ENCODE results near the gene CERS4.
"Not testable (repeated sequence)": the region's sequence is repeated elsewhere in the genome, so short reads cannot be mapped to it uniquely, and the experiment has no call there.

Gene CERS4

DNA sequence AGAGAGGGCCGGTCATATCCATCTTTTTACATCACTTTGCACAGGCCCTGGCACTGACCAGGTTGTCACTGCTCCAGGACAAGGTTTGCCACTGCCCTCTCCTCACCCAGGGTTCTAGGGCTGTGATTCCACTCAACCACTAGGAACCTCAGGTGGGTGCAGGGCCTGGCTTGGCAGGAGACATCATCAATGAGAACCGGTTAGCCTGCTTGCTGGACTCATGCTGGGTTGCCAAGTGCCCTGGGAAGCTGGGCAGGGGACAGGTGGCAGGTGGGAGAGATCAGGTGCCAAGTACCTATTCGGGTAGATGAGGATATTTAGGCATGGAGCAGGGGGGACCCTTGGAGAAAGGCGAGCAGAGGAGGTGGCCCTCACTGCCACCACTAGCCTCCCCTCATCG lies 4.2 kb upstream of the CERS4 start:
- no peak for DNase-seq
- TF ChIP-seq GATA1 (IDR thresholded peaks at IDR 0.05; ENCODE audit: low read depth, low read length) (no peak), POLR2A (IDR thresholded peaks at IDR 0.05; ENCODE audit: low read length) (no peak)

- TF ChIP-seq POLR2A (IDR thresholded peaks at IDR 0.05; ENCODE audit: low read length) (no peak), GATA1 (IDR thresholded peaks at IDR 0.05; ENCODE audit: low read depth, low read length) (no peak)
- no peak for DNase-seq
These were observed 2.8 kb upstream of the CERS4 start for GRCh38 chr19:8206147-8207087.

GRCh38 chr19:8207326-8207725 lies 1.8 kb upstream of the CERS4 start:
- not testable (repeated sequence) for DNase-seq

GRCh38 chr19:8208119-8208921 lies 850 bp upstream of the CERS4 start:
- TF ChIP-seq POLR2A (IDR thresholded peaks at IDR 0.05; ENCODE audit: low read length) (no peak), GATA1 (IDR thresholded peaks at IDR 0.05; ENCODE audit: low read depth, low read length) (no peak)
- DNase-seq: peak in 1 of 2 experiments; percentile 46

DNA sequence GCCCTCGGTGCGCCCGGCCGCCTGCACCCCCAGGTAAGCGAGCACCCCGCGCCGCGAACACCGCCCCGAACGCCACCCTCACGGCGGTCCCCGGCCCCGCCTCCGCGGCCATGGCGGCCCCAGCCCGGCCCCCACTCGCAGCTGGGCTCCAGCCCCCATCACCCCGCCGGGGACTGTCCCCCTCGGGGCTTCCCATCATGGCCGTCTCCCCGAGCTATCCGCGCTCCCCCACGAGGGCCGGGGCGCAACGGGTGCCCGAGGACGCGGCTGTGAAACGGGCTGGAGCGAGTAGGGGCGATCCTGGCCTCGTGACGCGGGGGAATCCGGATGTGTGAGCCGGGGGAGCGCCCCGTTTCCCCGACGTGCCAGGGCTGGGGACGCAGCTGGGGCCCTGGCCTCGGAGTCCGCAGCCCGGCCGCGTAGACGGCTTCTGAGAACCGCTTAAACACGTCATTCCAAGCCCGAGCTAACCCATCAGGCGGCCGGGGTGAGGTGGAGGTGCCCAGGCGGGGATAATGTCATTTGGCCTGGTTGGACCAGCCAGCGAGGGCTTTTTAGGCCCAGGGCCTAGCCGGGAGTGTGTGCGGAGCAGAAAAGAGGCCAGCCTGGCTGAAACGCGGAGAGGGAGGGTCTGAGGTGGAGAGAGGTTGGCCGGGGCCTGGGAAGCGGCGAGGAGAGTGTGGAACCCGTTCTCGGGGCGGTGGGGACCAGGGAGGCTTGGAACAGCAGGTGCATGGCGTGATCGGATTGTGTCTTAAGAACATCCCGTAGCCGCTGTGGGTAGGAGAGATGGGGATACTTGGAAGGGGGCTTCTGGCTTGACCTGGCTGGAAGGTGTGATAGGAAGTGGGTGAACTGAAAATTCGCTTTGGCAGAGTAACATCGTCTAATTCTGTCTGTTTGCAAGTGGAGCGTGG lies 550 bp downstream of the CERS4 start:
- no peak for DNase-seq
- TF ChIP-seq POLR2A (IDR thresholded peaks at IDR 0.05; ENCODE audit: low read length): no peak
- no peak for TF ChIP-seq GATA1 (IDR thresholded peaks at IDR 0.05; ENCODE audit: low read depth, low read length)

DNA sequence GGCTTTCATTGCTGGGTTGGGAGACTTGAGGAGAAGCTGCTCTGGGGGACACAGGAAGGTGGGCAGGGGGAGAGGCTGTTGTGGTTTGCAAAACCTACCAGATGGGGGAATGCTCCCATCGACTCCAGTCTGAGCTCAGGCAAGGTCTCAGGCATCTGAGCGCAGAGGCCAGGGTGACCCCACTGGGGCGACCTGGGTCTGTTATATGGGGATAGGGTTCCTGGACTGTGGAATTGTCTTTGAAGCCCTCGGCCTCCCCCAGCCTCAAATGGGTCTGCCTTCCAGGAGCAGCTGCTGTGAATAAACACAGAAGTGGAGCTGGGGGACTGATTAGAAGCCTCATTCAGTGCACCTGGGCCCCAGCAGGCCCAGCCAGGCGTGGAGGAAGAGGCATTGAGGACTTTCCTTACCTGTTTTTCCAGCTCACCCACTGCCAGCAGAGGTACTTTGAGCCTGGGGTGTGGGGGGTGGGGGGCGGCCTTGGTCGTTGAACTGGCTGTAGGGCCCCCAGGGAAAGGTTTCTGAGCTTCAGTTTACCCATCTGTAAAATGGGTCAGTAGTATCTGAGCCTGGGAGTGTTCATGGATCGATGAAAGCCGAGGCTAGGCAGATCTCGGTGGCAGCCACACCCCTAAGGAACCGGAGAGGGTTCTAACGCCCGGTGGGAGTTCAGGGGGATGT lies 1.4 kb downstream of the CERS4 start:
- DNase-seq: no peak
- TF ChIP-seq GATA1 (IDR thresholded peaks at IDR 0.05; ENCODE audit: low read depth, low read length): no peak
- no peak for TF ChIP-seq POLR2A (IDR thresholded peaks at IDR 0.05; ENCODE audit: low read length)

GRCh38 chr19:8212212-8212611 lies 3.0 kb downstream of the CERS4 start:
- TF ChIP-seq POLR2A (IDR thresholded peaks at IDR 0.05; ENCODE audit: low read length) (no peak), GATA1 (IDR thresholded peaks at IDR 0.05; ENCODE audit: low read depth, low read length) (no peak)
- no peak for DNase-seq

GRCh38 chr19:8212916-8213315 lies 3.7 kb downstream of the CERS4 start:
- TF ChIP-seq POLR2A (IDR thresholded peaks at IDR 0.05; ENCODE audit: low read length) (no peak), GATA1 (IDR thresholded peaks at IDR 0.05; ENCODE audit: low read depth, low read length) (no peak)
- no peak for DNase-seq

DNA sequence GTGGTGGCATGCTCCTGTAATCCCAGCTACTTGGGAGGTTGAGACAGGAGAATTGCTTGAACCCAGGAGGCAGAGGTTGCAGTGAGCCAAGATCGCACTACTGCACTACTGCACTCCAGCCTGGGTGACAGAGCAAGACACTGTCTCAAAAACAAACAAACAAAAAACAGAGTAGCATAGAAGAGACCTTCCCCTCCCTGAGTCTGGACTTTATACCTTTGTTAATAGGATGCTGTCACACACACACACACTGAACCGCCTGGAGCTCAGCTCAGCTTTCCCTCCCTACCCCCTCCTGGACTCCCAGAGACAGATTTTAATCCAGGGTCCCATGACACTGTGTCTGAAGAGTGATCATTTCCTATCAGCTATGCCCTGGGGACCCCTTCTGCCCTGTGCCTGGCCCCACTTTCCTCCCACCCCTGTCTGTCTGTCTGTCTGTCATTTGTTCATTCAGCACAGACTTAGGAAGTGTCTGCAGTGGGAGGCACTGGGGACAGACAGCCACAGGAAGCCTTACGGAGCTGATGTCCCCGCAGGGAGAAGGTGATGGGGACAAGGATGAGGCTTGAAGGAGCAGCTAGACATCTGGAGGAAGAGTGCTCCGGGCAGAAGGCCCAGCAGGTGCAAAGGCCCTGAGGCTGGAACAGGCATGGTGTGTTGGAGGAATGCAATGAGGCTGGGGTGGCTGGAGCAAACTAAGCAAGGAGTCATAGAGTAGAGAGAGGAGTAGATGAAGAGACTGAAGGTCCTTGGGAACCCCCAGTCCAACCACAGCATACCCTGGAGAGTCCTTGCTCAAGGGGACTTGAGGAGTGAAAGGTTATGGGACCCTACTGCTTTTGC lies 4.9 kb downstream of the CERS4 start:
- no peak for DNase-seq
- no peak for TF ChIP-seq GATA1 (IDR thresholded peaks at IDR 0.05; ENCODE audit: low read depth, low read length)
- no peak for TF ChIP-seq POLR2A (IDR thresholded peaks at IDR 0.05; ENCODE audit: low read length)

GRCh38 chr19:8214802-8215201 lies 5.6 kb downstream of the CERS4 start:
- no peak for DNase-seq
- no peak for TF ChIP-seq GATA1 (IDR thresholded peaks at IDR 0.05; ENCODE audit: low read depth, low read length)
- TF ChIP-seq POLR2A (IDR thresholded peaks at IDR 0.05; ENCODE audit: low read length): no peak

- TF ChIP-seq POLR2A (IDR thresholded peaks at IDR 0.05; ENCODE audit: low read length) (no peak), GATA1 (IDR thresholded peaks at IDR 0.05; ENCODE audit: low read depth, low read length) (no peak)
- no peak for DNase-seq
These were observed 6.6 kb downstream of the CERS4 start for GRCh38 chr19:8215783-8216182.

DNA sequence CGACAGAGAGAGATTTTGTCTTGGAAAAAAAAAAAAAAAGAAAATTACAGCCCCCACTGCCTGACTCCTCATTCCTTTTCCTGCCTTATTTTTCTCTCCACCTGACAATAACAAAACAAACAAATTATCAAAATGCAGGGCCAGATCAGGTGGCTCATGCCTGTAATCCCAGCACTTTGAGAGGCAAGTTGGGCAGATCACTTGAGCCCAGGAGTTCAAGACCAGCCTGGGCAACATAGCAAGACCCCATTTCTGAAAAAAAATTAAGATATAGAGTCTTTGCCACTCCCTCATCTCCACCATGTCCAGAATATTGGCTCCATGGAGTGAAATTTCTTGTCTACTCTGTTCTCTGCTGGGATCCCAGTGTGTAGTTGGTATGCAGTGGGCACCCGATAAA lies 7.2 kb downstream of the CERS4 start:
- no peak for TF ChIP-seq POLR2A (IDR thresholded peaks at IDR 0.05; ENCODE audit: low read length)
- no peak for TF ChIP-seq GATA1 (IDR thresholded peaks at IDR 0.05; ENCODE audit: low read depth, low read length)
- DNase-seq: no peak

DNA sequence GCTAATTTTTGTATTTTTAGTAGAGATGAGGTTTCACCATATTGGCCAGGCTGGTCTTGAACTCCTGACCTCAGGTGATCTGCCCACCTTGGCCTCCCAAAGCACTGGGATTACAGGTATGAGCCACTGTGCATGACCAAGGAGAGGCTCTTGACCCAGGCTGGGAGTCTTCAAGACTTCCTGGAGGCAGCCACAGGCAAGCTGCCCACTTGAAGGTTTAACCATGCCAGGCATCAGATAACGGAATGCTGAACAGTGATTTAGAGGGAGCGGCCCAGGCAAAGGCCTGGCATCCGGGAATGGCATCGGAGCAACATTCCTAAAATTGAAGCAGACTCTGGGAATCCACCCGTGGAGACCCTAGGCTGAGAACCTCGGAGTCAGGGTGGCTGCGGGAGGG lies 9.0 kb downstream of the CERS4 start:
- DNase-seq: not testable (repeated sequence)
